K562 (cell line): ENCODE data around the gene CAPN5. TPM values are rescaled to one million over a fixed set of nuclear protein-coding genes. Genes with fewer than 3 reads are reported as not detected.

Source experiments
- ATAC-seq: fragments of 200-7000 bp; cut with Tn5 transposase; 3 replicates; pipeline ENCODE4 v1.9.1; 2020; ENCODE audit warnings: moderate library complexity
- BruUV-seq: library from RNA; stranded (reverse); fragments of 400-500 nt; replicated peaks from 2 replicates; lab custom pipeline; 2021; lab: Mats Ljungman, UMichigan
- CTCF ChIA-PET: fragments of 300-600 bp; formaldehyde crosslinking; extraction: SDS; loops from one replicate; lab custom pipeline; 2021; ENCODE audit warnings: low intra/inter-chr PET ratio; lab: Yijun Ruan, JAX
- POLR2A ChIA-PET: fragments of 300-600, 350-650 bp; sonication (Branson Sonifier 250); formaldehyde crosslinking; extraction: SDS; loops from one replicate; lab custom pipeline; 2021; ENCODE audit warnings: antibody characterized with exemption, inconsistent platforms; lab: Yijun Ruan, JAX
- DNase-seq, 4 experiments: peaks; one replicate each; pipeline versions ENCODE4 v3.0.0 to v3.0.0-alpha.2; 2011 to 2018; ENCODE audit warnings: low spot score in 3 of 4, mixed read lengths in 3 of 4; ENCODE audit errors: extremely low read depth in 1 of 4
- FAIRE-seq: peaks from 2 replicates; lab custom pipeline; 2011; peaks lifted over from hg19 to GRCh38; lab: Jason Lieb, UNC
- H2AFZ ChIP-seq: 2 replicates; pipeline ENCODE4 v1.6.0; 2011; ENCODE audit warnings: low read depth, low read length, control low read depth, inconsistent platforms
- H3K27ac ChIP-seq: fragments of 200-600 bp; 3 replicates; pipeline ENCODE4 v1.8.0; 2011; ENCODE audit warnings: low read depth, mild to moderate bottlenecking, control low read depth, inconsistent platforms, low read length, moderate library complexity, mixed read lengths; ENCODE audit errors: extremely low read depth
- H3K27me3 ChIP-seq, 2 experiments: fragments of 300-600 bp in 1 of 2; 2 replicates in 1 of 2; 3 replicates in 1 of 2; pipeline versions ENCODE4 v1.6.0 to v1.8.0; 2011; ENCODE audit warnings: inconsistent platforms in 2 of 2, low read length in 2 of 2, mild to moderate bottlenecking in 1 of 2, mixed read lengths in 1 of 2, moderate library complexity in 1 of 2; ENCODE audit not compliant: control insufficient read depth in 2 of 2, insufficient read depth in 2 of 2
- H3K36me3 ChIP-seq: fragments of 300-600 bp; 3 replicates; pipeline ENCODE4 v1.8.0; 2011; ENCODE audit warnings: mild to moderate bottlenecking, low read length, inconsistent platforms; ENCODE audit not compliant: control insufficient read depth, insufficient read depth
- H3K4me1 ChIP-seq, 2 experiments: fragments of 200-600 bp in 1 of 2; replicated peaks in 1 of 2; 2 replicates in 1 of 2; 3 replicates in 1 of 2; pipeline versions ENCODE4 v1.5.1 to v1.8.0; 2011; ENCODE audit warnings: inconsistent platforms in 2 of 2, low read length in 2 of 2, mild to moderate bottlenecking in 1 of 2, mixed read lengths in 1 of 2, moderate library complexity in 1 of 2; ENCODE audit not compliant: control insufficient read depth in 2 of 2, insufficient read depth in 2 of 2
- H3K4me2 ChIP-seq: 2 replicates; pipeline ENCODE4 v1.6.1; 2011; ENCODE audit warnings: low read length, control low read depth, inconsistent platforms, mixed read lengths; ENCODE audit not compliant: insufficient read depth
- H3K4me3 ChIP-seq: fragments of 200-600 bp; sonication (generic), shearing (Covaris generic); 2 replicates; pipeline ENCODE4 v1.5.1; 2016; ENCODE audit warnings: control low read depth, inconsistent platforms
- H3K79me2 ChIP-seq: fragments of 200-600 bp; 3 replicates; pipeline ENCODE4 v1.8.0; 2011; ENCODE audit warnings: low read length, inconsistent platforms; ENCODE audit not compliant: control insufficient read depth, insufficient read depth
- H3K9ac ChIP-seq, 2 experiments: 2 replicates each; pipeline versions ENCODE4 v1.6.0 to v1.6.1; 2011; ENCODE audit warnings: low read depth in 2 of 2, low read length in 2 of 2, control low read depth in 1 of 2, inconsistent platforms in 1 of 2, mild to moderate bottlenecking in 1 of 2, mixed read lengths in 1 of 2; ENCODE audit not compliant: insufficient read depth in 1 of 2
- H3K9me1 ChIP-seq: one replicate; pipeline ENCODE4 v1.6.0; 2011; ENCODE audit warnings: inconsistent platforms, mild to moderate bottlenecking, low read length, moderate library complexity; ENCODE audit not compliant: control insufficient read depth, insufficient read depth
- H3K9me3 ChIP-seq: replicated peaks from 2 replicates; pipeline ENCODE4 v1.5.1; 2011; ENCODE audit warnings: low read depth, low read length, inconsistent platforms; ENCODE audit not compliant: control insufficient read depth, insufficient read depth
- H4K20me1 ChIP-seq: replicated peaks from 2 replicates; pipeline ENCODE4 v1.6.1; 2011; ENCODE audit warnings: low read length, inconsistent platforms, mixed read lengths; ENCODE audit not compliant: control insufficient read depth, insufficient read depth
- BRCA1 ChIP-seq, 2 experiments: fragments of 450-650 bp in 1 of 2; sonication (generic) in 1 of 2; formaldehyde crosslinking in 1 of 2; IDR thresholded peaks; 2 replicates each; pipeline versions ENCODE4 v1.5.0 to v1.6.1; 2017 to 2020; ENCODE audit warnings: mild to moderate bottlenecking in 1 of 2, missing genetic modification reagents in 1 of 2
- ETV6 ChIP-seq, 3 experiments: fragments of 150-350 bp in 1 of 3; sonication (generic) in 1 of 3; formaldehyde crosslinking in 1 of 3; IDR thresholded peaks; 2 replicates each; pipeline versions ENCODE4 v1.6.1 to v1.8.0; 2014 to 2022; ENCODE audit warnings: borderline replicate concordance in 2 of 3, low read depth in 2 of 3, antibody characterized with exemption in 1 of 3, low read length in 1 of 3, mild to moderate bottlenecking in 1 of 3, missing genetic modification reagents in 1 of 3
- HDGF ChIP-seq: fragments of 450-650 bp; IDR thresholded peaks from 2 replicates; pipeline ENCODE4 v1.6.1; 2016
- ILK ChIP-seq: fragments of 450-650 bp; IDR thresholded peaks from 2 replicates; pipeline ENCODE4 v1.6.1; 2016; ENCODE audit warnings: missing genetic modification characterization, low read depth, mild to moderate bottlenecking, missing compliant biosample characterization, moderate library complexity, borderline replicate concordance
- JUN ChIP-seq, 2 experiments: sonication (generic) in 1 of 2; formaldehyde crosslinking in 1 of 2; IDR thresholded peaks; 2 replicates each; pipeline versions ENCODE4 v1.6.1 to v1.8.0; 2012 to 2022; ENCODE audit warnings: borderline replicate concordance in 2 of 2, mild to moderate bottlenecking in 2 of 2, improper control_type of control experiment in 1 of 2, low read depth in 1 of 2, low read length in 1 of 2, missing genetic modification reagents in 1 of 2
- PYGO2 ChIP-seq: fragments of 450-650 bp; IDR thresholded peaks from 2 replicates; pipeline ENCODE4 v1.6.1; 2016; ENCODE audit warnings: mild to moderate bottlenecking, missing genetic modification characterization, moderate library complexity, missing compliant biosample characterization
- ZNF431 ChIP-seq: sonication (generic); formaldehyde crosslinking; IDR thresholded peaks from 2 replicates; pipeline ENCODE4 v1.8.0; 2022; ENCODE audit warnings: mild to moderate bottlenecking, missing genetic modification reagents
- ZNF561 ChIP-seq: fragments of 450-650 bp; formaldehyde crosslinking; conservative IDR thresholded peaks from 2 replicates; pipeline ENCODE4 v1.4.0; 2020; ENCODE audit warnings: mild to moderate bottlenecking, moderate library complexity
- WGBS: fragments of 100-300 bp; shearing (Covaris generic); methylation state at CpG from one replicate; pipeline ENCODE4 v1.1.6; 2016; ENCODE audit warnings: low coverage, mixed read lengths; ENCODE audit not compliant: insufficient coverage; ENCODE audit errors: missing lambda C conversion rate; 5-methylcytosine and 5-hydroxymethylcytosine counted together
- in situ Hi-C: fragments of 300-500 bp; cut with MboI; formaldehyde crosslinking; loops from 4 replicates; pipeline ENCODE4 v1.15.0; 2018; ENCODE audit warnings: inconsistent platforms, mixed read lengths
- intact Hi-C: fragments of 100-400 bp; cut with micrococcal nuclease; formaldehyde crosslinking; loops from 2 replicates; pipeline ENCODE4 v1.14.2; 2022
- polyA plus RNA-seq, 8 experiments: library from polyadenylated mRNA; depleted of rRNA in 4 of 8; stranded (reverse) in 5 of 8; unstranded in 3 of 8; fragments of >200 nt; fragmentation: Nextera tagmentation in 2 of 8; fragmentation: Illumina TruSeq in 1 of 8; extraction: Ambion mirVana in 2 of 8; extraction: Trizol in 1 of 8; gene quantifications; 2 replicates each; pipeline versions ENCODE4 v1.2.1 to v1.2.3, GENCODE V29; 2011 to 2014; ENCODE audit warnings: inconsistent platforms in 1 of 8, missing spikeins in 1 of 8
- total RNA-seq, 7 experiments: library from RNA; depleted of rRNA in 6 of 7; stranded (reverse); fragments of >200 nt in 6 of 7; fragmentation: Illumina TruSeq in 2 of 7; extraction: Trizol in 2 of 7; gene quantifications; 2 replicates each; pipeline versions ENCODE4 v1.2.1 to v1.2.3, GENCODE V29; 2011 to 2021; ENCODE audit warnings: low replicate concordance in 1 of 7

CAPN5 gene
- total and polyA plus RNA-seq, 9 of the 15 experiments (the other 6 are each of a cell fraction or from before 2014, with no cell fraction given) = 0.04 to 0.44 (median 0.14) TPM; not detected in 2

GRCh38 chr11:77149716-77150392 is 83.1 kb downstream of the CAPN5 start (continued):
- no peak for TF ChIP-seq BRCA1 (IDR thresholded peaks at IDR 0.05)
- no peak for TF ChIP-seq BRCA1 (CRISPR knock-in tag; IDR thresholded peaks at IDR 0.05)
- no peak for TF ChIP-seq ZNF431 (CRISPR knock-in tag)
- no peak for TF ChIP-seq PYGO2 (tag)
- no peak for TF ChIP-seq ETV6 (IDR thresholded peaks at IDR 0.05; ENCODE audit: borderline replicate concordance in 1 of 2, low read depth in 2 of 2, low read length in 1 of 2)
- TF ChIP-seq ETV6 (CRISPR knock-in tag; IDR thresholded peaks at IDR 0.05; ENCODE audit: borderline replicate concordance) = no peak

- no peak; the same call in 2 of the 3 replicates for ATAC-seq
- POLR2A ChIA-PET = no interaction called here
- peaks cover 3% of the 10 kb centered on the region; the same call in 1 of the 2 replicates for H4K20me1 ChIP-seq
- H3K79me2 ChIP-seq = no peaks in the 10 kb centered on the region
- H3K27me3 ChIP-seq = peaks cover 22 to 82% of the 10 kb centered on the region in 2 experiments
- no TSS peak for BruUV-seq
- in situ Hi-C loops = no loop called here
- intact Hi-C loops = no loop called here
- 5% methylated on average over 10 of the region's 10 CpGs for WGBS
- no peaks in the 10 kb centered on the region for H3K9me1 ChIP-seq
- H2AFZ ChIP-seq = no peak overlapping the region
- no peak for DNase-seq
- no peaks in the 10 kb centered on the region for H3K36me3 ChIP-seq
- no peak overlapping the region for H3K4me2 ChIP-seq
- no peaks in the 10 kb centered on the region for H3K9me3 ChIP-seq
- no peak overlapping the region for H3K4me3 ChIP-seq
- H3K27ac ChIP-seq = no peak overlapping the region
- TF ChIP-seq ZNF561 (CRISPR knock-in tag) (no peak), ILK (no peak), HDGF (no peak), JUN (IDR thresholded peaks at IDR 0.05; ENCODE audit: borderline replicate concordance, low read depth, low read length) (no peak), JUN (CRISPR knock-in tag; IDR thresholded peaks at IDR 0.05; ENCODE audit: borderline replicate concordance) (no peak)
- no peak overlapping the region for H3K9ac ChIP-seq
- peaks cover 0 to 7% of the 10 kb centered on the region in 2 experiments; a peak in 3 of 5 replicates for H3K4me1 ChIP-seq
- FAIRE-seq = no peak
- CTCF ChIA-PET = no interaction called here
Observed at GRCh38 chr11:77150836-77151235, 84.1 kb downstream of the CAPN5 start.
